Measurements from ENCODE around the gene KANK4.

The KANK4 gene

DNA sequence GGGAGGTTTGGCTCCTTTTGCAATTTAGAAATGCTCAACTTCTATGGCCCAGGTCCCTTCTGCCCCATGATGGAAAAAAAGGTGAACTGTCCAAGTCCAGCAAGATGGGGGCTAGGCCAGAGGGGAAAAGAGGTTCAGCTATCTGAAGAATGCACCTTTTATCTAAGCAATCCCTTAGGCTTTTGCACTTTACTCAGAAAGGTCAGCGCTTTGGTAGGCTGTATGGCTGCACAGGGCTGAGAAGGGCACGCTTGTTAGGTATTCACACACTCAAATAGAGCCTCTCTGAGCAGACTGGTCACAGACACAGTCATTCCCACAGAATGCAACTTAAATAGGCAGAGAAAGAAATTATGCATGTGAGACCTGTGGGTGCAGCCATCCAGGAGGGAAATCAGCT, 31.0 kb downstream of the KANK4 start:
- H3K27ac ChIP-seq (ENCODE audit: insufficient read depth, low read depth, low read length, poor library complexity, severe bottlenecking): peak overlapping the region; percentile 39
- H3K36me3 ChIP-seq (ENCODE audit: control insufficient read depth, insufficient read depth, low read length): no peaks in the 10 kb centered on the region

DNA sequence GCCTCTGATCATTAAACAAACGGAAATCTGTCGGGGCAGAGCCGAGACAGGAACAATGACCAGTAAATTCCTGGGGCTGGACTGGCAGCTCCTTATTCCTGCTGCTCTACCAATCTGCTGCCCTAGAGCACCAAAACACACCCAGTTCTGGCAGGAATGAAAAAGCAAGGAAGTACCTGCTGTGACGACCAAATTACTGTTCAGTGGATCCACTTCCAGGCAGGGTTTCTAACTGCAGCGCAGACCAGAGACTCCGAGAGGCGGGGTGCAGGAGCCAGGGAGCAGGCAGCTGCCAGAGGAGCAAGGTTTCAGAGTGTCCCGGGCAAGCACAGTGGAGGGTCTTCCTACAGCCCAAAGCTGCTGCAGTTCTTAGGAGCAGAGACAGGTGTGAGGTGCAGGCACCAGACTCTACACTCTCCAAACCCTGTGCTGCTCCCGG, 32.4 kb downstream of the KANK4 start:
- Histone ChIP-seq H3K27me3 (ENCODE audit: control insufficient read depth, insufficient read depth, low read length, poor library complexity, severe bottlenecking) (peaks cover 78% of the 10 kb centered on the region), H3K9me3 (ENCODE audit: control insufficient read depth, low read length) (no peaks in the 10 kb centered on the region), H3K36me3 (ENCODE audit: control insufficient read depth, insufficient read depth, low read length) (no peaks in the 10 kb centered on the region), H3K4me3 (ENCODE audit: insufficient read depth, low read depth, low read length) (peak overlapping the region; percentile 17), H3K27ac (ENCODE audit: insufficient read depth, low read depth, low read length, poor library complexity, severe bottlenecking) (peak overlapping the region; percentile 50), H3K4me1 (ENCODE audit: control insufficient read depth, insufficient read depth, low read length) (peaks cover 49% of the 10 kb centered on the region)
- 1% methylated on average over 9 of the region's 9 CpGs for WGBS, 2 experiments

More for the DNA sequence above, 31.0 kb downstream of the KANK4 start:
- H3K27me3 ChIP-seq (ENCODE audit: control insufficient read depth, insufficient read depth, low read length, poor library complexity, severe bottlenecking): peaks cover 72% of the 10 kb centered on the region
- WGBS, 2 experiments: 84 to 88% methylated on average over 2 of the region's 2 CpGs
- peaks cover 42% of the 10 kb centered on the region for H3K4me1 ChIP-seq (ENCODE audit: control insufficient read depth, insufficient read depth, low read length)
- no peak overlapping the region for H3K4me3 ChIP-seq (ENCODE audit: insufficient read depth, low read depth, low read length)
- no peaks in the 10 kb centered on the region for H3K9me3 ChIP-seq (ENCODE audit: control insufficient read depth, low read length)

DNA sequence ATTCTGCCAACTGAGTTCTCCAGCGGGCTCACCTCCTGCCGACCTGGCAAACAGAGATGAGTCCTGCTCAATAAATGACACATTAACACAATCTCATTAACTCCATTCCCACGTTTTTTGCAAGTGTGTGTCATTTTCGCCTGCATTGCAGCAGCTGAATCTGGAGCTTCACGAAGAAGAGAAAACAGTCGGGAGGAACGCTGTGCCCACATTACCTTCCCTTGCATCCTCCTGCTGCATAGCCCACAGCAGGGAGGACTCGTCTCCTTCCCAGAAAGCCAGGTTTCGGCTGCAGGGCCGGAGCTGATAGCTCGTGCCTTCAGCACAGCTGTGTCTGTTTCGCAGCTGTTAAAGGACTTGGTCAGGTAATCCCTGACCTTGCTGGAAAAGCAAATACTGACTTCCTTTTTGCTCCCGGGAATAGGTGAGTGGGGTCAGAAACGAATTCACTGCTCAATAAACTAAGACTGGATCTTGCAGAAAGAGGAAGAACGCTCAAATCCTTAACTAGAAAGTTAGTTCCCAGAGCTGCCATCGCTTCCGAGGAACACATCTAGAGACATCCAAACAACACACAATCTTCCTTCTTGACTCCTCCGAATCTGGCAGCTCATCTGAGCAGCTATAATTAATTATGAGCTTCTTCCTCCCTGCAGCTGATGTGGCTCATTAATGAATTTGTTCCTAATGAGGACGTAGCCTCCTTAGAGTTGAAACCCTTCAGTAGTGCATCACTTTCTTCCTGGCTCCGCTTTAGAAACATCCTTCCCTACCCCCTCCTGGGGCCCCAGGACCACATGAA, 33.0 kb downstream of the KANK4 start:
- Histone ChIP-seq H3K4me3 (ENCODE audit: insufficient read depth, low read depth, low read length) (peak overlapping the region; percentile 3), H3K27me3 (ENCODE audit: control insufficient read depth, insufficient read depth, low read length, poor library complexity, severe bottlenecking) (peaks cover 81% of the 10 kb centered on the region)
- WGBS, 2 experiments: 5 to 6% methylated on average over 20 of the region's 20 CpGs

DNA sequence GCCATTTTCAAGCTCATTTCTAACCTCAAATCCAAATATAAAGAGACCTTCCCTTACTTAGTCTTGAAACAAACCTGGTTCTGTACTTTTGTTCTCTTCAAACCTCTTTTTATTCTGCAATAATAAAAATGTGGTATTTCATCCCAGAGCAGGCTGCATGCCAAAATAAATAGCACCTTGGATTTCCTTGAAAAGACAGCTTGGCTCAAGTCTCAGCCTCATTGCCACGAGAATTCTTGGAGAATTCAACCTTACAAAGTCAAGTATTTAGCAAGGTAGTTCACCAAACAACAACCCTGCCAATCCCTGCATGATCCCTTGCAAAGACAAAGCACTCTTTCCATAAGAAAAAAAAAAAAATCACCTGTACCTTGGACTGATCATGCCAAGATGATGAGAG, 33.8 kb downstream of the KANK4 start:
- peaks cover 49% of the 10 kb centered on the region for H3K4me1 ChIP-seq (ENCODE audit: control insufficient read depth, insufficient read depth, low read length)
- peaks cover 81% of the 10 kb centered on the region for H3K27me3 ChIP-seq (ENCODE audit: control insufficient read depth, insufficient read depth, low read length, poor library complexity, severe bottlenecking)
- H3K4me3 ChIP-seq (ENCODE audit: insufficient read depth, low read depth, low read length): no peak overlapping the region
- H3K36me3 ChIP-seq (ENCODE audit: control insufficient read depth, insufficient read depth, low read length): no peaks in the 10 kb centered on the region
- no peaks in the 10 kb centered on the region for H3K9me3 ChIP-seq (ENCODE audit: control insufficient read depth, low read length)
- H3K27ac ChIP-seq (ENCODE audit: insufficient read depth, low read depth, low read length, poor library complexity, severe bottlenecking): no peak overlapping the region
- 31 to 36% methylated on average over 1 of the region's 1 CpG for WGBS, 2 experiments

More for the DNA sequence above, 33.0 kb downstream of the KANK4 start:
- Histone ChIP-seq H3K27ac (ENCODE audit: insufficient read depth, low read depth, low read length, poor library complexity, severe bottlenecking) (no peak overlapping the region), H3K36me3 (ENCODE audit: control insufficient read depth, insufficient read depth, low read length) (no peaks in the 10 kb centered on the region), H3K4me1 (ENCODE audit: control insufficient read depth, insufficient read depth, low read length) (peaks cover 49% of the 10 kb centered on the region), H3K9me3 (ENCODE audit: control insufficient read depth, low read length) (no peaks in the 10 kb centered on the region)

DNA sequence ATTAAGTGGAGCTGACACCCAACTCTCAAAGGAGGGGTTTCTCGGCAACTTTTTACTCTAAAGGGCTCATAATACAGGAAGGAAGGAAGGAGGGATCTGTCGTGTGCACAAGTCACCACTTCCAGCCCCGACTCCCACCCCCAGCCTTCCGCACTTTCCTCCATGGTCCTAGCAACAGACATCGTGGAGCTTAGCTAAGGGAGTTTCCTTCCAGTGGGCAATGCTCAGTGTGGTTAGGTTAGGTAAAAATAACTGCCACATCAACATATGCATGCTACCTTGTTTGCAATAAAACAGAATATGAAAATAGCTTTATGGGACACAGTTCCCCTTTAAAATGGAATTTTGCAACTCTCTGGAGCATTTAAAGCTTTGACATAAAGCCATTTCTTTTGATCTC, 35.2 kb downstream of the KANK4 start:
- H3K36me3 ChIP-seq (ENCODE audit: control insufficient read depth, insufficient read depth, low read length): no peaks in the 10 kb centered on the region
- no peak overlapping the region for H3K4me3 ChIP-seq (ENCODE audit: insufficient read depth, low read depth, low read length)
- H3K27me3 ChIP-seq (ENCODE audit: control insufficient read depth, insufficient read depth, low read length, poor library complexity, severe bottlenecking): peaks cover 67% of the 10 kb centered on the region
- no peaks in the 10 kb centered on the region for H3K9me3 ChIP-seq (ENCODE audit: control insufficient read depth, low read length)
- no peak overlapping the region for H3K27ac ChIP-seq (ENCODE audit: insufficient read depth, low read depth, low read length, poor library complexity, severe bottlenecking)
- H3K4me1 ChIP-seq (ENCODE audit: control insufficient read depth, insufficient read depth, low read length): peaks cover 51% of the 10 kb centered on the region
- WGBS, 2 experiments: 79 to 100% methylated on average over 1 to 5 of the region's 5 CpGs

DNA sequence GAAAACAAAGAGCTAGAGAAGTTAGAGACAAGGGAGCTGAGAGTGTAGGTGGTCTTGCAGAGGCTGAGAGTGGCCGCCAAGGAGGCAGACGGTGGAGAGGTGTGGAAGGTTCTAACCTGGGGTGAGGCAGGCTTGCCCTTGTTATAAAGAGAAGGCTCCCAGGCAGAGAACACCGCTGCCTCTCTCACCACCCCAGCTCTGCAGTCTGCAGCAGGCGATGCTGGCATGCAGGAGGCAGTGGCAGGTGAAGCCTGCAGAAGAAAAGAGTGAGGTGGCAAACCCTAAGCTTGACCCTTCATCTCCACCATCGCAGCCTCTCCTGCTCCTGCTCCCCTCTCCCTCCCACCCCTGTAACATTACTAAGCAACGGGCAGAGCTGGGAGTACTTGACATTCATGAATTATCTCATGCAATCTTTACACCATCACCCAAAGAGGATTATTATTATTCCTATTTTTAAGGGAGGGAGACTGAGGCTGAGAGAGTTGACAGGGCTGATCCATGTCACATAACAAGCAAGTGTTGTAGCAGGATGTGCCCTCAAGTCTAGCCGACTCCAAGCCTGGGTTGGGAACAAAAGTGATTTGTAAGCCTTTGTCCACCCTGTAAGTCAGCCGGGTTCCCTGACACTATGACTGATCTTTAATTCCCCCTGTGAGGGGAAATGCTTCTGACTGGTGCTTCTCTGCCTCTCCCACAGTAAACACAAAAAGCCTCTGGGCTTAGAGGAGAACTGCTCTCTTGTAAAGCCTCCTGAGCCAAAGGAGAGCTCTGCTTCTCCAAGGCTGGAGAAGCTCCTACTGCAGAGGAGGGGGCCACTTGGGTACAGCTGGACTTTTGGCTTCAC, 36.1 kb downstream of the KANK4 start:
- WGBS, 2 experiments: 51 to 56% methylated on average over 8 of the region's 8 CpGs
- Histone ChIP-seq H3K27ac (ENCODE audit: insufficient read depth, low read depth, low read length, poor library complexity, severe bottlenecking) (no peak overlapping the region), H3K27me3 (ENCODE audit: control insufficient read depth, insufficient read depth, low read length, poor library complexity, severe bottlenecking) (peaks cover 58% of the 10 kb centered on the region), H3K4me3 (ENCODE audit: insufficient read depth, low read depth, low read length) (no peak overlapping the region), H3K9me3 (ENCODE audit: control insufficient read depth, low read length) (no peaks in the 10 kb centered on the region), H3K4me1 (ENCODE audit: control insufficient read depth, insufficient read depth, low read length) (peaks cover 44% of the 10 kb centered on the region), H3K36me3 (ENCODE audit: control insufficient read depth, insufficient read depth, low read length) (no peaks in the 10 kb centered on the region)

DNA sequence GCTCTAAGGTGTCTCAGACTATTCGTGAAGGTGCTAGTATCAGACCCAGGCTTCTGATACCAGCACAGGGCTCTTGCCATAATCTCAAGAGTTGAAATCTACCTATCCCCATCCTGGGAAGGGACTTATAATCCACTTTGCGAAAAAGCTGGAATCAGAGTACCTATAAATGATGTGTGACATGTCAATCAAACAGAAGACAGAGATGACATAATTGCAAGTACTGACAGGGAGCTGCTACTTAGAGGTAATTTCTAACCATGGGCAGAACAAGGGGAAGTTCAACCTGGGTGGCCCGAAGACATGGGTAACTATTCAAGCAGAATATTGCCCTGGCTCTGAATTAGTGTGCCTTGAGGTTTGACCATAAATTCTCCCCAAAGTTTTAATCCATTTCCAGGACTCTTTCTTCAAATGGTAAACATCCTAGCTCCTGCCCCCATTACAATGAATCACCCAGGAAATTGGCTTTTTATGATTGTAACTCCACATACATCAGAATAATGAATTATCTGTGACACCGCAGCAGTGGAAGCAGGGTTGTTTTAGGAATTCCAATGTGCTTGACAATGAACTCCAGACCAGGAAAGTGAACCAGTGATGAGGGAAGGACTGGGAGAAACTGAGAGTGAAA, 37.2 kb downstream of the KANK4 start:
- H3K9me3 ChIP-seq (ENCODE audit: control insufficient read depth, low read length): no peaks in the 10 kb centered on the region
- H3K27ac ChIP-seq (ENCODE audit: insufficient read depth, low read depth, low read length, poor library complexity, severe bottlenecking): no peak overlapping the region
- peaks cover 47% of the 10 kb centered on the region for H3K27me3 ChIP-seq (ENCODE audit: control insufficient read depth, insufficient read depth, low read length, poor library complexity, severe bottlenecking)
- no peak overlapping the region for H3K4me3 ChIP-seq (ENCODE audit: insufficient read depth, low read depth, low read length)
- 92 to 94% methylated on average over 4 of the region's 4 CpGs for WGBS, 2 experiments
- no peaks in the 10 kb centered on the region for H3K36me3 ChIP-seq (ENCODE audit: control insufficient read depth, insufficient read depth, low read length)
- peaks cover 35% of the 10 kb centered on the region for H3K4me1 ChIP-seq (ENCODE audit: control insufficient read depth, insufficient read depth, low read length)

DNA sequence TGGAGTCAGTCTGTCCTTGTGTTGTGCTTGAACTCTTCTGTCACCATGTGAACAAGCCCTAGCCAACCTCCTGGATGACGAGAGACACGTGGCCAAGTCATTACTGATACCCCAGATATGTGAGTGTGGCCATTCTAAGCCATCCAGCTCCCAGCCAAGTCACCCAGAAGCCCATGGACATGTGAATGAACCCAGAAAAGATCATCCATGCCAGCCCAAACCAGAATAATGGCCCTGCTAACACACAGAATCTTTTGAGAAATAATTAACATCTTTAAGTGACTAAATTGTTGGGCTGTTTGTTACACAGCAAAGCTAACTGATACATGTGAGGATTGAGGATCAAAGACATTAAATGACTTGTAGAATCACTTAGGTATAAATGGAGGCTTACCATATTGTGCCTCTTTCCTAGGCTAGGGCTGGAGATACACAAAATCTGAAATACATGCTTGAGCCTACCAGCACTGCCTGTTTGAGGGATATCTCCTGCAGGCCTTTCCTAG, 38.2 kb downstream of the KANK4 start:
- Histone ChIP-seq H3K4me1 (ENCODE audit: control insufficient read depth, insufficient read depth, low read length) (peaks cover 25% of the 10 kb centered on the region), H3K9me3 (ENCODE audit: control insufficient read depth, low read length) (no peaks in the 10 kb centered on the region), H3K27ac (ENCODE audit: insufficient read depth, low read depth, low read length, poor library complexity, severe bottlenecking) (no peak overlapping the region), H3K27me3 (ENCODE audit: control insufficient read depth, insufficient read depth, low read length, poor library complexity, severe bottlenecking) (peaks cover 37% of the 10 kb centered on the region), H3K36me3 (ENCODE audit: control insufficient read depth, insufficient read depth, low read length) (no peaks in the 10 kb centered on the region), H3K4me3 (ENCODE audit: insufficient read depth, low read depth, low read length) (no peak overlapping the region)
- 88 to 93% methylated on average over 2 of the region's 2 CpGs for WGBS, 2 experiments

DNA sequence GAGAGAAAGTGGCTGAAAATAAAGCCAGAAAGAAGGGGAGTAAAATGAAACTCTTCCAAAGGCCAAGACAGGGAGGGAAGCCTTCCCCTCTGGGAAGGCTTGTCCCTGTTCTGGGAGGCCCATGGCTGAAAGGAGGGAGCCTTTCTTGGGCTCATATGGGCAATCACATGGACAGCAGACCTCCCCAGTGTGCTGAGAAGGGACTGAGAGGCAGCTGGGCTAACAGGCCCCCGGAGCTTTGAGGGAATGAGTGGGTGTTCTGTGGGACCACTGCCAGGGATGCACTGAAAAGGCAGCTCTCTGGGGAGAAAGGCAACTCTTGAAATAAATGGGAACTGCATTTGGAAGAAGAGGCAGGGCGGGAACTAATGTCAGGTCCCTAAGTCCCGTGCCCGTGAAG, 39.1 kb downstream of the KANK4 start:
- peaks cover 28% of the 10 kb centered on the region for H3K27me3 ChIP-seq (ENCODE audit: control insufficient read depth, insufficient read depth, low read length, poor library complexity, severe bottlenecking)
- 87 to 91% methylated on average over 4 of the region's 4 CpGs for WGBS, 2 experiments
- no peaks in the 10 kb centered on the region for H3K36me3 ChIP-seq (ENCODE audit: control insufficient read depth, insufficient read depth, low read length)

DNA sequence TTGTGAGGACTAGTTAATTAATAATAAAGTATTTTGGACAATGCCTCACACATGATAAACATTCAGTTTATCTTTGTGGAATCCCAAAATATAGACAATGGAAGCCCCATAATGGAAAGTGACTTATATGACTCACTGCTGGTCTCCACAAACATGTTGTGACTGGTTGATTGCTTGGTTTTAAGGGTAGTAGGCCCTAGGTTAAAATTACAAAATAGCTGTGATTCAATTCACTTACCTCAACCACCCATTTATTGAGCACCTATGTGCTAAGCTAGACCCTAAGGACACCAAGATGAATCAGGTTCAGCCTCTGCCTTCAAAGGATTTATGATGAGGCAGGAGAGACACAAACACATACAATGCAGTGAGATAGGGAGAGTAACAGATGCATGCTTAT, 42.4 kb downstream of the KANK4 start:
- no peaks in the 10 kb centered on the region for H3K9me3 ChIP-seq (ENCODE audit: control insufficient read depth, low read length)
- H3K36me3 ChIP-seq (ENCODE audit: control insufficient read depth, insufficient read depth, low read length): no peaks in the 10 kb centered on the region
- peaks cover 6% of the 10 kb centered on the region for H3K4me1 ChIP-seq (ENCODE audit: control insufficient read depth, insufficient read depth, low read length)
- peaks cover 3% of the 10 kb centered on the region for H3K27me3 ChIP-seq (ENCODE audit: control insufficient read depth, insufficient read depth, low read length, poor library complexity, severe bottlenecking)
- H3K4me3 ChIP-seq (ENCODE audit: insufficient read depth, low read depth, low read length): no peak overlapping the region
- no peak overlapping the region for H3K27ac ChIP-seq (ENCODE audit: insufficient read depth, low read depth, low read length, poor library complexity, severe bottlenecking)

More for the DNA sequence above, 39.1 kb downstream of the KANK4 start:
- no peak overlapping the region for H3K4me3 ChIP-seq (ENCODE audit: insufficient read depth, low read depth, low read length)
- H3K9me3 ChIP-seq (ENCODE audit: control insufficient read depth, low read length): no peaks in the 10 kb centered on the region
- H3K27ac ChIP-seq (ENCODE audit: insufficient read depth, low read depth, low read length, poor library complexity, severe bottlenecking): no peak overlapping the region
- H3K4me1 ChIP-seq (ENCODE audit: control insufficient read depth, insufficient read depth, low read length): peaks cover 20% of the 10 kb centered on the region

Data from ectodermal cell (in vitro differentiated cells).